Stimulated activated naive B cell treated with anti-CD40 and anti-IgM and Interleukin-4, amounts not matched to agents 10 μg/mL and 1 μg/mL and 100 μg/mL, for 72 hours (primary cell): ENCODE data around the gene MATN4.

ENCODE experiments used
- ATAC-seq, 2 donors: fragments of 150-1000 bp; cut with Tn5 transposase; replicated peaks; 2 replicates each; pipeline ENCODE4 v1.10.0; 2021; ENCODE audit warnings: moderate library complexity in 1 of 2
- DNase-seq: peaks from one replicate; pipeline ENCODE4 v3.0.0; 2021
- H3K27ac Mint-ChIP-seq: one replicate; pipeline ENCODE4 v1.8.0; 2022; ENCODE audit warnings: mild to moderate bottlenecking, mixed read lengths
- H3K27me3 Mint-ChIP-seq, 2 donors: one replicate each; pipeline ENCODE4 v1.8.0; 2022; ENCODE audit warnings: mixed read lengths in 2 of 2
- H3K36me3 Mint-ChIP-seq, 2 donors: one replicate each; pipeline ENCODE4 v1.8.0; 2022; ENCODE audit warnings: mixed read lengths in 2 of 2, mild to moderate bottlenecking in 1 of 2
- H3K4me1 Mint-ChIP-seq, 2 donors: one replicate each; pipeline ENCODE4 v1.8.0; 2022; ENCODE audit warnings: mixed read lengths in 2 of 2, mild to moderate bottlenecking in 1 of 2
- H3K4me3 Mint-ChIP-seq, 2 donors: one replicate each; pipeline ENCODE4 v1.8.0; 2022; ENCODE audit warnings: mild to moderate bottlenecking in 2 of 2, mixed read lengths in 2 of 2, moderate library complexity in 1 of 2
- H3K9me3 Mint-ChIP-seq, 2 donors: one replicate each; pipeline ENCODE4 v1.8.0; 2022; ENCODE audit warnings: mixed read lengths in 2 of 2, mild to moderate bottlenecking in 1 of 2

Gene MATN4

GRCh38 chr20:45330476-45330875, 22.4 kb upstream of the MATN4 start:
- Mint-ChIP-seq H3K4me3 (no peak overlapping the region), H3K36me3 (no peaks in the 10 kb centered on the region), H3K9me3 (no peaks in the 10 kb centered on the region), H3K27ac (no peak overlapping the region), H3K4me1 (peaks cover 3 to 7% of the 10 kb centered on the region in 2 donors), H3K27me3 (no peaks in the 10 kb centered on the region)
- DNase-seq: no peak
- no peak for ATAC-seq

GRCh38 chr20:45329497-45330319, 21.6 kb upstream of the MATN4 start:
- no peaks in the 10 kb centered on the region for H3K27me3 Mint-ChIP-seq
- H3K4me3 Mint-ChIP-seq: no peak overlapping the region
- ATAC-seq (peak in 1 of 2 donors; percentile 25), DNase-seq (no peak)
- no peak overlapping the region for H3K27ac Mint-ChIP-seq
- peaks cover 3 to 7% of the 10 kb centered on the region in 2 donors for H3K4me1 Mint-ChIP-seq
- no peaks in the 10 kb centered on the region for H3K9me3 Mint-ChIP-seq
- no peaks in the 10 kb centered on the region for H3K36me3 Mint-ChIP-seq

- H3K4me3 Mint-ChIP-seq: no peak overlapping the region
- no peaks in the 10 kb centered on the region for H3K27me3 Mint-ChIP-seq
- no peak for DNase-seq
- no peak for ATAC-seq
- no peaks in the 10 kb centered on the region for H3K9me3 Mint-ChIP-seq
- peaks cover 3 to 7% of the 10 kb centered on the region in 2 donors for H3K4me1 Mint-ChIP-seq
- no peak overlapping the region for H3K27ac Mint-ChIP-seq
- H3K36me3 Mint-ChIP-seq: no peaks in the 10 kb centered on the region
Measured at GRCh38 chr20:45328451-45328850, 20.4 kb upstream of the MATN4 start.

GRCh38 chr20:45325371-45325770, 17.3 kb upstream of the MATN4 start:
- Mint-ChIP-seq H3K4me1 (peaks cover 7 to 17% of the 10 kb centered on the region in 2 donors), H3K4me3 (no peak overlapping the region), H3K27me3 (no peaks in the 10 kb centered on the region), H3K9me3 (peaks cover 0 to 1% of the 10 kb centered on the region in 2 donors), H3K27ac (no peak overlapping the region), H3K36me3 (peaks cover 0 to 2% of the 10 kb centered on the region in 2 donors)
- DNase-seq: no peak
- ATAC-seq: no peak

- no peak for DNase-seq
Measured at GRCh38 chr20:45323731-45324130, 15.6 kb upstream of the MATN4 start.

GRCh38 chr20:45322952-45323383, 14.9 kb upstream of the MATN4 start:
- no peak overlapping the region for H3K27ac Mint-ChIP-seq
- H3K27me3 Mint-ChIP-seq: peaks cover 0 to 1% of the 10 kb centered on the region in 2 donors

More at GRCh38 chr20:45323731-45324130, 15.6 kb upstream of the MATN4 start:
- H3K36me3 Mint-ChIP-seq: peaks cover 0 to 2% of the 10 kb centered on the region in 2 donors
- H3K9me3 Mint-ChIP-seq: peaks cover 0 to 1% of the 10 kb centered on the region in 2 donors
- H3K27ac Mint-ChIP-seq: no peak overlapping the region
- no peak for ATAC-seq
- H3K4me3 Mint-ChIP-seq: no peak overlapping the region
- H3K27me3 Mint-ChIP-seq: no peaks in the 10 kb centered on the region
- H3K4me1 Mint-ChIP-seq: peaks cover 10 to 23% of the 10 kb centered on the region in 2 donors

GRCh38 chr20:45320948-45321595, 13.0 kb upstream of the MATN4 start:
- peaks cover 0 to 1% of the 10 kb centered on the region in 2 donors for H3K9me3 Mint-ChIP-seq
- peaks cover 14 to 20% of the 10 kb centered on the region in 2 donors for H3K27me3 Mint-ChIP-seq
- ATAC-seq: peak; percentile 97 to 98
- DNase-seq: peak; percentile 63
- peaks cover 23 to 44% of the 10 kb centered on the region in 2 donors for H3K4me1 Mint-ChIP-seq
- H3K27ac Mint-ChIP-seq: peak overlapping the region; percentile 81
- peaks cover 0 to 2% of the 10 kb centered on the region in 2 donors for H3K36me3 Mint-ChIP-seq
- peak overlapping the region in 1 of 2 donors; percentile 2 for H3K4me3 Mint-ChIP-seq

More at GRCh38 chr20:45322952-45323383, 14.9 kb upstream of the MATN4 start:
- peak; percentile 68 to 70 for ATAC-seq
- peaks cover 0 to 2% of the 10 kb centered on the region in 2 donors for H3K36me3 Mint-ChIP-seq
- DNase-seq: peak; percentile 52
- H3K4me3 Mint-ChIP-seq: no peak overlapping the region
- peaks cover 0 to 1% of the 10 kb centered on the region in 2 donors for H3K9me3 Mint-ChIP-seq
- H3K4me1 Mint-ChIP-seq: peaks cover 15 to 27% of the 10 kb centered on the region in 2 donors

GRCh38 chr20:45318948-45319347, 10.8 kb upstream of the MATN4 start:
- H3K9me3 Mint-ChIP-seq: peaks cover 0 to 1% of the 10 kb centered on the region in 2 donors
- peaks cover 0 to 2% of the 10 kb centered on the region in 2 donors for H3K36me3 Mint-ChIP-seq
- peak overlapping the region; percentile 27 for H3K27ac Mint-ChIP-seq
- H3K27me3 Mint-ChIP-seq: peaks cover 33 to 42% of the 10 kb centered on the region in 2 donors
- H3K4me1 Mint-ChIP-seq: peaks cover 24 to 52% of the 10 kb centered on the region in 2 donors
- ATAC-seq (no peak), DNase-seq (no peak)
- no peak overlapping the region for H3K4me3 Mint-ChIP-seq

- ATAC-seq: no peak
- Mint-ChIP-seq H3K4me1 (peaks cover 24 to 52% of the 10 kb centered on the region in 2 donors), H3K27me3 (peaks cover 38 to 47% of the 10 kb centered on the region in 2 donors), H3K36me3 (peaks cover 0 to 2% of the 10 kb centered on the region in 2 donors), H3K9me3 (peaks cover 0 to 1% of the 10 kb centered on the region in 2 donors), H3K27ac (no peak overlapping the region), H3K4me3 (no peak overlapping the region)
- no peak for DNase-seq
Measured at GRCh38 chr20:45318386-45318939, 10.4 kb upstream of the MATN4 start.

GRCh38 chr20:45317826-45318225, 9.7 kb upstream of the MATN4 start:
- H3K4me1 Mint-ChIP-seq: peaks cover 24 to 52% of the 10 kb centered on the region in 2 donors
- peaks cover 0 to 1% of the 10 kb centered on the region in 2 donors for H3K9me3 Mint-ChIP-seq
- H3K4me3 Mint-ChIP-seq: no peak overlapping the region
- H3K27ac Mint-ChIP-seq: no peak overlapping the region
- DNase-seq: no peak
- peaks cover 0 to 2% of the 10 kb centered on the region in 2 donors for H3K36me3 Mint-ChIP-seq
- peaks cover 40 to 50% of the 10 kb centered on the region in 2 donors for H3K27me3 Mint-ChIP-seq
- no peak for ATAC-seq

GRCh38 chr20:45316150-45317080, 8.3 kb upstream of the MATN4 start:
- Mint-ChIP-seq H3K27me3 (peaks cover 45 to 62% of the 10 kb centered on the region in 2 donors), H3K36me3 (peaks cover 0 to 2% of the 10 kb centered on the region in 2 donors), H3K4me3 (peak overlapping the region in 1 of 2 donors; percentile 41), H3K9me3 (peaks cover 0 to 1% of the 10 kb centered on the region in 2 donors), H3K27ac (no peak overlapping the region), H3K4me1 (peaks cover 28 to 57% of the 10 kb centered on the region in 2 donors)
- DNase-seq (no peak), ATAC-seq (no peak)

- peaks cover 29 to 57% of the 10 kb centered on the region in 2 donors for H3K4me1 Mint-ChIP-seq
- no peaks in the 10 kb centered on the region for H3K36me3 Mint-ChIP-seq
- ATAC-seq: no peak
- H3K27me3 Mint-ChIP-seq: peaks cover 53 to 70% of the 10 kb centered on the region in 2 donors
- no peak for DNase-seq
- H3K9me3 Mint-ChIP-seq: no peaks in the 10 kb centered on the region
- no peak overlapping the region for H3K27ac Mint-ChIP-seq
- H3K4me3 Mint-ChIP-seq: no peak overlapping the region
Measured at GRCh38 chr20:45315672-45316071, 7.6 kb upstream of the MATN4 start.

GRCh38 chr20:45313943-45314342, 5.8 kb upstream of the MATN4 start:
- no peak for DNase-seq
- Mint-ChIP-seq H3K27ac (no peak overlapping the region), H3K27me3 (peaks cover 68 to 87% of the 10 kb centered on the region in 2 donors), H3K4me1 (peaks cover 29 to 56% of the 10 kb centered on the region in 2 donors), H3K9me3 (no peaks in the 10 kb centered on the region), H3K4me3 (no peak overlapping the region), H3K36me3 (peaks cover 0 to 2% of the 10 kb centered on the region in 2 donors)
- no peak for ATAC-seq
